Limb (tissue), 2 donors: ENCODE results near the gene CHST13.

Experiments used
- DNase-seq, 2 donors: peaks; one replicate each; pipeline ENCODE4 v3.0.0-alpha.2; 2016; ENCODE audit errors: extremely low spot score in 2 of 2

Gene CHST13, protein sequence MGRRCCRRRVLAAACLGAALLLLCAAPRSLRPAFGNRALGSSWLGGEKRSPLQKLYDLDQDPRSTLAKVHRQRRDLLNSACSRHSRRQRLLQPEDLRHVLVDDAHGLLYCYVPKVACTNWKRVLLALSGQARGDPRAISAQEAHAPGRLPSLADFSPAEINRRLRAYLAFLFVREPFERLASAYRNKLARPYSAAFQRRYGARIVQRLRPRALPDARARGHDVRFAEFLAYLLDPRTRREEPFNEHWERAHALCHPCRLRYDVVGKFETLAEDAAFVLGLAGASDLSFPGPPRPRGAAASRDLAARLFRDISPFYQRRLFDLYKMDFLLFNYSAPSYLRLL

DNA sequence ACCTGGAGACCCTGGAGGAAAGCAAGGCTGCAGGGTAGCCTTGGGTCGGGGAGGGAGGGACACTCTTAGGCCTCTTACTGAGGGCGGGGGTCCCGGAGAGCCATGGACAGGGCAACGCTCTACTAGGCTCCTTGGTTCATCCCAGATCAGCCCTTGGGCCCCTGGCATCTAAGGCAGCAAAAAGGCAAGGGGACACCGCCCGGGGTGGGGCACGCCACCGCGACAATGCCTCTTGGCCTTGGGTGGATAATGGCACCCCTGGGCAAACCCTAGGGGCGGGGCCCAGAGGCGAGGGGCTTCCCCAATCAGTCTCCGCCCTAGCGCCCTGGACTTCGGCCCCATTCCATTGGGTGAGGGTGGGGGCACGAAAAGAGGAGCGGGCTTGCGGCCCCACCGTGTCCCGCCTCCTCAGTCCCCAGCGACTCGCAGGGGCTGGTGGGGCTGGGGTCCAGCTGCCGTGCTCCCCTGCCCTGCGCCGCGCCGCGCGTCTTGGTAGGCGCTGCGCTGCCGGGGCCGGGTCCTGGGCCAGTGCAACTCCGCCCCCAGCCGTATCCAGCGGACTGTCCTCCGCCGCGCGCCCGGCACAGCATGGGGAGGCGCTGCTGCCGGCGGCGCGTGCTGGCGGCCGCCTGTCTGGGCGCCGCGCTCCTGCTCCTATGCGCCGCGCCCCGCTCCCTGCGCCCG lies at the start of gene CHST13:
TSS of gene CHST13 (plus strand) at position 411 of the 684 bp plus-strand sequence. CDS start at position 589, 178 bp downstream.
- DNase-seq, result peak; percentile 42 to 66

DNA sequence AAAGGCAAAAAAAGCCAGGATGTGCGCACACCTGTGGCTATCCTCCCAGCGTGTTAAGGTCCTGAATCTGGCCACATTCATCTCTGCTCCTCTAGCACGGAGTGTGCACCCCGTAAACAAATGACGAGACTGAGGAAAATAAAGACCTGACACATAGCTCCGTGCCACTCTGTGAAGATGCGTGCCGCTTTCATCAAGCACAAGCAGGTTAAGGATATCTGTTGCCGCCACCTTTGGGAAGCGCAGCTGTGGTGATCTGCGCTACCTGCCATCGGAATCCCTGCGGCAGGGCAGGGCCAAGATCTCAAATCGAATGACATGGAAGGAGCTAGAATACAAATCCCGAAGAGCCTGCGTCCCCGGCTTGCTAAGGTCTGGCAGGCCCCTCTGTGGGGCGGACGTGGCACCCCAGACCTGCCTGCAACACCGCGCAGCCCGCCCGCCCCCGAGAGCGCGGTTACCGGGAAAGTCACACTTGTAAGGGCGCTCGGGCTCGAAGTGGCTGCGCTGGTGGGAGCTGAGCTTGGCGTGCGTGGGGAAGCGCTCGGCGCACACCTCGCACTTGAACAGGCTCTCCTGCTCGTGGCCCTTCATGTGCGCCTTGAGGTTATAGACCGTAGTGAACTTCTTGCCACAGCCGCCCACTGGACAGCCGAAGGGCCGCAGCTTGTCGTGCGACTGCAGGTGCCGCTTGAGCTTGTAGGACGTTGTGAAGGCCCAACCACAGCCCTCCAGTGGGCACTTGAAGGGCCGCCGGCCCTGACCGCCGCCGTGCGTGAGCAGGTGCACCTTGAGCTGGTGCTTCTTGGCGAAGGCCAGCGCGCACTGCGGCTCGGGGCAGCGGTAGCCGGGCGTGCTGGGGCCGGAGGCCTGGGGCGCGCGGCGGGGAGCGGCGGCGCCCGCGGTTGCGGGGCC lies 49.2 kb upstream of the CHST13 start:
- DNase-seq, result peak in 1 of 2 donors; percentile 67

DNA sequence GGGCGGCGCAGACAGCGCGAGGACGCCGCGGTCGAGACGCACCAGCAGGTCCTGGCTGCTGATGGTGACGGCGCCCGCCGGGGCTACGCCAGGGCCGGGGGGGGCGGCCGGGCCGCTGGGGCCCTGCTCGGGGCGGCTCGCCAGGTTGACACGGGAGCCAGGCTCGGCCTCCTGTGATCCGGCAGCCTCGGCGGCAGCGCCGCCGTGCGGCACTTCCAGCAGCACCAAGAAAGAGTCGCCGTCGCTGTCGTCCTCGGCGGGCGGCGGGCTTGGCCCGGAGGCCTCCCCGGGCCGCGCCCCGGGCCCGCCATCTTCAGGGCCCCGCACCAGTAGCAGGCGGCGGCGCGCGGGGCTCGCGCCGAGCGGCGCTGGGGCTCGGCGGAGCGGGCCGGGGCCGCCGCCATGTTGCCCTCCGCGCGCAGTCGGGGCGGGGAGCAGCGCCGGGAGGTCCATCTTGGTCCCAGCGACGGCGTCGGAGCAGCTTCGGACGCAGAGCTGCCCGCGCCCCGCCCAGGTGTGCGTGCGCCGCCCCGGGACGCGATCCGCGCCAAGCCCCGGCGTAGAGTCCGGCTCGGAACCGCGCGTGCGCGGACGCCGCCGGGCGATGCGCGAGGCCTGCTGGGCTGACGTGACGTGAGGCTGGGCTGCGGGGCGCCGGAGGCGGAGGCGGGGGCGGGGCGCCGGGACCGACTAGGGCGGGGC lies 48.4 kb upstream of the CHST13 start, which contains the start of gene ZXDC:
TSS of gene ZXDC (minus strand) at position 479 of the 702 bp plus-strand sequence. CDS start at position 453, 26 bp downstream.
- peak; percentile 92 to 97 for DNase-seq

DNA sequence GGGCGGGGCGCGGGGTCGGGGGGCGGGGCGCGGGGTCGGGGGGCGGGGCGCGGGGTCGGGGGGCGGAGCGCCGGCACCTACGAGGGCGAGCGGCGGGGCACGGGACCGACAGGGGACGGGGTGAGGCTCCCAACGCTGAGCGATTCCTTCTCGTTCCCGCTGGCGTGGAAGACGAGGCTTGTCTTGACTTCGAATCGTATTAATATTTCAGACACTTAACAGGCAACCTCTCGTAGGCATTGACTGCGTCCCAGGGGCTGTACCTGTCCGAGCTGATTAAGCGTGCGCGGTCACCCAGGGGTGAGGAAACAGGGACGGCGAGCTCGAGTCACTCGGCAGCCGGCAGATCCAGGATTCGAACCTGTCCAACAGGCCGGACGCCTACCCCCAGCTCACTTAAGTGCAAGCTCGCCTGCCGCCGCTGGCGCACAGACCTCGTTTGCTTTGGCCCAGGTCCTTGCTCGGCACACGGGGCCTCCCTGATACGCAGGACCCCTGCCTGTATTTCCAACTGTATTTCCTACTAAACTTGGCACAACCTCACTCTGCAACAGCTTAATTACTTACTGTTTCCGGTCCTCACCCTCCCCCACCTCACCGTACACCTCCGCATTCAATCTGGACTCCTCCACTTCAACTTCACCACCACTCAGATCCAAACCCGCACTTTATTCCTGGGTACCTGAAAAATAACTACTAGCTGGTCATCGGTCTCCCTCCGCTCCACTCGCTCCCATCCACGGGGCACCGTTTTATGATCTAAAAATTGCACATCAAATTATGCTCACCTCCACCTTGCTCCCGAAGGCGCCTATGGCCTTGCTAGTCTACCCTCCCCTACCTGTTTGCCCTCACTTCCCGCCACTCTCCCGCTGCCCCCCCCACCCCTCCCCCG lies 47.5 kb upstream of the CHST13 start:
- peak; percentile 47 to 76 for DNase-seq

DNA sequence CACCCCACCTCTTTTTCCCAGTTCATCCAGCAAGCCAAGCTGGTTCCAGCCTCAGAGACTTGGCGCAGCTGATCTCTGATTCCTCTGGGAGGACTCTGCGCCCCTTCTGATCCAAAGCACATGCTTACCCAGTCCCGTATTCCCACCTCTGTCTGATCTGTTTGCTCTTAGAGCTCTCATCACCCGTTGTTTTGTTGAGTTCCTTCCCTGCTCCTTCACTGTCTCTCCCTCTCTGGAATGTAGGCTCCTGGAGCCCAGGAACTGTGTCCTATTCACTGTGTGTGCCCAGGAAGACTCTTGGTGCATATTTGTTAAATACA lies 46.9 kb upstream of the CHST13 start:
- no peak for DNase-seq

DNA sequence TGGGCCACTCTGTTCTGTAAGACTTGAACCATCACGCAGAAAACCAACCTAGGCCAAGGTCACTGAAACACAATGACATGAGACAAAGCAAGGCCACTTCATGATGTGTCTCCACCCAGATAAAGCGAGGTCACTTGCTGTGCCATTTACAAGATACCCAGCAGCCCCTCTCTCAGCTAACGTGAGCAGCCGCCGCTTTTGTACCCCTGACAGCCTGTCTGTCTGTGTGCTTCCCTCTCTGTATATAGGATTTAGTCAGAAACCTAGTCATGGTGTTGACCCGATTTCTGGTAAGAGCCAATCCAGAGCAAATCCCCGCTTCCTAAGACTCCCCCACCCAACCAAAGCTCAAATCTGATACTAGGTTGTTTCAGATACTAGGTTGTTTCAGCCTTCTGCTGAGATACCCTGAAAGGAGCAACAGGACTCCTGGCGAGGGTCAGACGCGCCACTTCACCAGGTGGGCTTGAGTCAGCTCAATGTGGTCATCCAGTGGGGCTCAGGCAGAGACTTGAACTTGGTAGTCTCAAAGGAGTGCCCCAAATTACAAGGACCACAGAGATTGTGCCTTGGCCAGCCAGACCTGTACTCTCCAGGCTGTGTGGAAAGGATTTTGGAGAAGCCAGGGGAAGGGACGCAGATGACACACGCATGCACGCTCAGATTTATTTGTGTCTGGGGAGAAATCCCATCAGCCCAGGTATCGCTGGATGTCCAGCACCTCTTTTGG lies 45.2 kb upstream of the CHST13 start:
- DNase-seq, result no peak

DNA sequence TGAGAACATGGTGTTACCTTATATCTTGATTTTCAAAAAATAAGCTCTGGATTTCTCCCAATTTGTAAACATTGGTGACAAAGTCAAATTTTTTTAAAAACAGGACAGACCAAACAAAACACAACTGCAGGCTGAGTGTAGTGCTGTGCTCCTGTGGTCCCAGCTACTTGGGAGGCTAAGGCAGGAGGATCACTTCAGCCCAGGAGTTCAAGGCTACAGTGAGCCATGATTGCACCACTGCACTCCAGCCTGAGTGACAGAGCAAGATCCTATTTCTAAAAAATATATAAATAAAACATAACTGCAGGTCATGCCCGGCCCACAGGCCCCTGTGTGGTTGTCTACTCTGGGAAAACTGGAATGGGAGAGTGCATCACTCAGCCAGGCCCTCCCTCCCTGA lies 44.3 kb upstream of the CHST13 start:
- no peak for DNase-seq

DNA sequence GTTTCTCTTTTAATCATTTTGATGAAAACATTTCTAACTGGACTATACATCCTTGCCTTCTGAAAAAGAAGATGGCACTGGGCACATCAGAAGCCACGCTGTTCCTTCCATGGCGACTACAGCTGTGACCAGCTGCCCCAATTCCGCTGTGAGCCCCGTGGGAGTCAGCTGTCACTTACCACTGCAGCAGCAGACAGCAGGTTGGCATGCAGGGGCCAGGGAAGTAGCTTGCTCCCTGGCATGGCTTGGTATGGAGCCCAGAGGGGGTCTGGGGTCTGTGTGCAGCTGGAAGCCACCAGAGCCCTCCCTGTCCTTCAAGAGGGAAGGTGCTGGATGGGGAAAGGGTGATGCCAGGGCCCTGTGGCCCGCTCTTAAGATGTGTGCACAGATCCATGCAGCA lies 43.7 kb upstream of the CHST13 start:
- no peak for DNase-seq

DNA sequence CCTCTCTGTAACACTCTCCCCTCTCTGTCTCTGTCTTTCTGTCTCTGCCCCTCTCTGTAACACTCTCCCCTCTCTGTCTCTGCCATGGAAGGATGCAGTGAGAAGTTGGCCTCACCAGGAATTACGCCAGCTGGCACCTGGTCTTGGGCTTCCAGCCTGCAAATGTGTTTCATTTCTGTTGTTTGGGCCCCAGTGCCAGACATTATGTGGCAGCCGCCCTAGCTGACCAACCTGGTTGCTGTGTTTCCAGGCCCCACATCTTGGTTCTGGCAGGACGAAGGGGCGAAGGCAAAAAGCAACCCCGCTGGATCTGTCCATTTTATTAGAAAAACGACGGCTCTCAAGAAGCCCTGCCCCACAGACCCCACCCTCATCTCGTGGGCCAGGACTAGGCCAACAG lies 43.1 kb upstream of the CHST13 start:
- peak in 1 of 2 donors; percentile 51 for DNase-seq

DNA sequence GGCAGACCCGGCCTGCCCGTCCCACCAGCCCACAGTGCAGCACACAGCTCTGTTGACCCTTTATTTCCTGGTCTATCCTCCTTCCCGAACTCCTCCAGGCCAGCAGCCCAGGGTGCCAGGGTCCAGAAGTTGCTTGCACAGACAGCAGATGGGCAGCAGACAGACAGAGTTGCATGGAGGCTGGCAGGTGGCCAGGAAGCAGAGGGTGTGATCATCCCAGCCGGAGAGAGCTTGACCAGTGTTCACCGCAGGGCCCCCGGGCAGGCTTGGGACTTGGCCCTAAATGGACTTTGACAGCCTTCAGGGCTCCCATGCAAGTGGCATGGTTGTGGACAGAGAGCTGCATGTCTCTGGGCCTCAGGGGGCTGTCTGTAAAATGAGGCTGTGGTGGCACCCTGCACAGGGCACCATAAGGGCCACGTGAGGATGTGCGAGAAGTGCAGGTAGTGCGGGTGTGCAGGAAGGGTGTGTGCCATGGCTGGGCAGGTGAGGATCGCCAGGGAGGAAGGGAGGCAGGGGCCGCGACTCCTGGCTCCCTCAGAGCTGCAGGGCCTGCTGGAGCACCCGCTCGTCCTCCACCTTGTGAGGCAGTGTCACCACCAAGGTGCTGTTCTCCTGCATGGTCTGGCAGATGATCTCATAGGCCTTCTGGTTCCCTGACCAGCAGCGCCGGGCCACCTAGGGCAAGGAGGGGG lies 42.0 kb upstream of the CHST13 start:
- peak in 1 of 2 donors; percentile 55 for DNase-seq

DNA sequence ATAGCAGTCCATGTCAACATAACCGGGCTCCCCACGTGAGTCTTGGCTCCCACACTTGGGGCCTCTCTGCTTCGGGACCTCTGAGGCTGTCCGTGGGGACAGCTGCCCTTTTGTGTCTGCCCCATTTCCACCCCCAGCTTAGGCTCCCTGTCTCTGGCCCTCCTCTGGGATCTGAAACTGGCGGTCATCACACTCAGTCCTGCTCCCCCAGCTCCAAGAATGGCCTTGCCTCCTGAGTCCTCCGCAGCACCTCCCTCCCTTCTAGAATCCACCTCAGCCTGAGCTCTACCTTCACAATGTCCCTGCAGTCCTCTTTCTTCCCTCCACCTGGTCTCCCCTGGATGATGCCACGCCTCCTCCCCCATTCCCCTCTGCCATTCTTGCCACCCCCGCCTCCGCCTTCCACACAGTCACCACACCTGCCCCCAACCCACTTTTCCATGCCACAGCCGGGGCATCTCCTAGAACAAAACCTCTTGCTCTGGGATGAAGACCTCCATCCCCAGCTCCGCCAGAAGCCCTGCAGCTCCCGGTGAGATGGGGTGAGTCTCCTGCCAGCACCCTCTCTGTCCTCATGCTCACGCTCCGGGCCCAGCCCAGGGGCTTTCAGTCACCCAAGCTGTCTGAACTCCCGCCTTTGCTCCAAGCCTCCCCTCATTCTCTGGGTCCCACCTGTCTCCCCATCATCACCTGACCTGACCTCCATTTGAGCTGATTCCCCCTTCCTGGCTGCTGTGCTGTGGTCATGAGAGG lies 41.3 kb upstream of the CHST13 start:
- no peak for DNase-seq

DNA sequence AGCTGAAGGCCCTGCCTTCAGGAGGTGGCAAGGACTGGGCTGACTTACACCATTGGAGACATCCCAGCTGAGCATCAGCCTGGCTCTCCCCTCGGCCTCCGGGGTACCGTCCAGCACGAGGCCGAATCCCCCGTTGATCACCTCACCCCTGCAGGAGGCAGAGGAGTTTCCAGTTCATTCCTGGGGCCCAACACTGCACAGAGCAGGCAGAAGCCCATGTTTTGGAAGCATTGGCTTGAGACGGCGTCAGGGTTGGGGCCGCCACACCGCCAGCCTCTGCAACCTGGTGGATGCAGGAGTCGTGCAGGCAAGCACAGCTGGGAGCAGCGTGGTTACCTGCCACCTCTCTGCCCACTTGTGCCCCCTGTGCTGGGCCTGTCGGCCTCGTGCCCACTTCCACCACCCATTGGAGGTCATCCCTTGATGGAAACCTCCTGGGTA lies 40.6 kb upstream of the CHST13 start:
- no peak for DNase-seq

DNA sequence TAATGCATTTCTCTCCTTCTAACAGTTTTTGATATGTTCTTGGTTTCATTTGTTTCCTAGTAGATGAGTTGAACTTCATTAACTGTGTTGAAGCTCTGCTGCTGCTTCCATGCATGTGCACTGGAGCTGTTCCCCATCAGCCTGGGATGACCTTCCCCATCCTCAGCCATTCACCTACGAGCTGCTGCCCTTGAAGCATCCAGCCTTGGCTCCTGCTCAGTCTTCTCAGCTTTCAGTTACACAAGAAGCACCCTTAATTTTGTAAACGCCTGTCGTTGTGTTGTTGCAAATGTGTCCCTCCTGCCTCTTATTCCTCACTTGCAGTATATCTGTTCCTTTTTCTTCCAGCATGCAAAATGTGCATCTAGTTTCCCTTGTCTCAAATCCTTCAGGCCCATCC lies 39.8 kb upstream of the CHST13 start:
- no peak for DNase-seq

DNA sequence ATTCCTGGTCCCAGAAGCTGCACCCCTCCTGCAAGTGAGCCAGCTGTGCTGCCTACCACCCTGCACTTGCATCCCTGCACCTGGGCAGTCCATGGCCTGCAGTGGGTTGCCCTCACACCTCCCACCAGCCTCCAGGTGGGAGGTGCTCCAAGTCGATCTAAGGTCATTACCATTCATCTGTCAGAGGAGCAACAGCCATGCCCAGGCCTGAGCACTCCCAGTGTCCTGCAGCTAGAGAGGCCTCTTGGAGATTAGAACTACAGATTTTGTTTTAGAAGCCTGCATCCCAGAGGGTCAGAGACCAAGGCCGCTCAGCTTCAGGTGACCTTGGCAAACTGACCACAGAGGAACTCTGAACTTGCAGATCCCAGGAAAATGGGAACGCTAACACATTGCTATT lies 39.3 kb upstream of the CHST13 start:
- DNase-seq, result no peak

DNA sequence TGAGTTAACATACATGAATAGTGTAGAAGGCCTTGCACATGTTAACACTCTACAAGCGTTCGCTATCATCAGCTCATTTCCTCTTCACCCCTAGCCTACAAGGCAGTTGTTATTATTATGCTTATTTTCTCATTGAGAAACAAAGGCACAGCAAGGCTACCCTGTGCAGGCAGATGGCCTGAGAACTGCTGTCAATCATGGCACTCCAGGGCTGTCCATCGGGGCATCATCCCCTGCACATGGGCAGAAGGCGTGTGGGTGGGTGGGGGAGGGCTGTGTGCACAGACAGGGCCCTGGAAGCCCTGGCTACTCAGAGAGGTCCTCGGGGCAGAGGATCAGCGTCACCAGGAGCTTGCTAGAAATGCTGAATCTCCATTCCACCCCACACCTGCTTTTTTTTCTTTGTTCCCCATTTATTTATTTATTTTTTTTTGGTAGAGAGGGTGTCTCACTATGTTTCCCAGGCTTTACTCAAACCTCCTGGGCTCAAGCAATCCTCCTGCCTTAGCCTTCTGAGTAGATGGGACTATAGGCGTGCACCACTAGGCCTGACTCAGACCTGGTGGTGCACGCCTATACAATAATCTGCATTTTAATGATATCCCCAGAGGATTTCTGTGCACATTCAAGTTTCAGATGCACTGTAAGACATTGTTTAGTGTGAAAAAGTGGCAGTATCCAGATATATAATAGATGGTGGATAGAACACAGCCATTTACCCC lies 38.6 kb upstream of the CHST13 start:
- no peak for DNase-seq

DNA sequence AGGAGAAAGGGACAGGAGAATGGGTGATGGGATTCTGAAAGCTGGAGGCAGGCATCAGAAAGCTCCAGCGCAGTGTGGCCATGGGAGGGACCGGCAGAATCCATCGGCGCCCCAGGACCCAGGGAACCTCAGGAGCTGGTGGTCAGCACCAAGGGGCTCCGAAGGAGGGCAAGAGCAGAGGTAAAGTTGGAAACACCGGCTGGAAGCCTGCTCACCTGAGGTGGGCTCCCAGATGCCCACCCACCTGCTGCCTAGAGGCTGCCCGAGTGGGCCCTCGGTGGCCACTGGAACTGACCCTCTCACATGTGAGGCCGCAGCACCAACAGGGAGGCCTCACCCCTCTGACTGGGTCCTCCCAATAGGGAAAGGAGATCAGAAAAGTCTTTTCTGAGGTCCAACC lies 38.0 kb upstream of the CHST13 start:
- no peak for DNase-seq

DNA sequence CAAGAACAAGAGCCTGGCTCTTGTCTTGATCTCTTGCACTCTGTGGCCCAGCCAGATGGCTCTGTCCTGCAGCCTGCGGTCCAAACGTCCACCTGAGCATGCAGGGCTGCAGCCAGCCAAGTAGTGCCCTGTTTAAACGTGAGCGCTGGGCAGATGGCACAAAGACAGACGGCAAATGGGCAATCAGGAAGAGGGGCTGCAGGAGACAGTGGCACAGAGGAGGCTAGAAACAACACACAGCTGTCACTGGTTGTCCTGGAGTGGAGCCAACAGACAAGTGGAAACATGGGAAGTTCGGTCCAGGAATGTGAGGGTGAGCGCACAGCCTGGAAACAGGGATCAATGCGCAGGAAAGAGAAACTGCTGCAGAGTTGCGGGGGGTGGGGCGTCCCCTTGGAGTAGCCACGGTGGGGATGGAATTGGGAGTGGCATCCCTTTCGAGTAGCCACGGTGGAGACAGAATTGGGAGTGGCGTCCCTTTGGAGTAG lies 37.6 kb upstream of the CHST13 start:
- DNase-seq, result peak in 1 of 2 donors; percentile 58
